Fibroblast of the aortic adventitia (primary cell): ENCODE data around the gene TDRD1. TPM values are rescaled to one million over a fixed set of nuclear protein-coding genes. Genes with fewer than 3 reads are reported as not detected.
"Not testable (repeated sequence)": the region's sequence is repeated elsewhere in the genome, so short reads cannot be mapped to it uniquely, and the experiment has no call there.

ENCODE experiments used
- DNase-seq: peaks from one replicate; pipeline ENCODE4 v3.0.0-alpha.2; 2010; ENCODE audit warnings: low read depth
- H3K4me3 ChIP-seq: 2 replicates; pipeline ENCODE4 v1.5.1; 2011; ENCODE audit warnings: low read depth, mild to moderate bottlenecking, control low read depth, low read length, moderate library complexity
- total RNA-seq: library from RNA; depleted of rRNA; stranded (reverse); fragments of >200 nt; gene quantifications from 2 replicates; pipeline ENCODE4 v1.2.3, GENCODE V29; 2012; ENCODE audit warnings: low replicate concordance
- TF ChIP-seq, protein P1 (sequence below): IDR thresholded peaks from 2 replicates; pipeline ENCODE4 v1.5.1; 2011; ENCODE audit warnings: mild to moderate bottlenecking, low read length, control low read depth, inconsistent platforms; ENCODE audit not compliant: insufficient read depth

Gene TDRD1, protein sequence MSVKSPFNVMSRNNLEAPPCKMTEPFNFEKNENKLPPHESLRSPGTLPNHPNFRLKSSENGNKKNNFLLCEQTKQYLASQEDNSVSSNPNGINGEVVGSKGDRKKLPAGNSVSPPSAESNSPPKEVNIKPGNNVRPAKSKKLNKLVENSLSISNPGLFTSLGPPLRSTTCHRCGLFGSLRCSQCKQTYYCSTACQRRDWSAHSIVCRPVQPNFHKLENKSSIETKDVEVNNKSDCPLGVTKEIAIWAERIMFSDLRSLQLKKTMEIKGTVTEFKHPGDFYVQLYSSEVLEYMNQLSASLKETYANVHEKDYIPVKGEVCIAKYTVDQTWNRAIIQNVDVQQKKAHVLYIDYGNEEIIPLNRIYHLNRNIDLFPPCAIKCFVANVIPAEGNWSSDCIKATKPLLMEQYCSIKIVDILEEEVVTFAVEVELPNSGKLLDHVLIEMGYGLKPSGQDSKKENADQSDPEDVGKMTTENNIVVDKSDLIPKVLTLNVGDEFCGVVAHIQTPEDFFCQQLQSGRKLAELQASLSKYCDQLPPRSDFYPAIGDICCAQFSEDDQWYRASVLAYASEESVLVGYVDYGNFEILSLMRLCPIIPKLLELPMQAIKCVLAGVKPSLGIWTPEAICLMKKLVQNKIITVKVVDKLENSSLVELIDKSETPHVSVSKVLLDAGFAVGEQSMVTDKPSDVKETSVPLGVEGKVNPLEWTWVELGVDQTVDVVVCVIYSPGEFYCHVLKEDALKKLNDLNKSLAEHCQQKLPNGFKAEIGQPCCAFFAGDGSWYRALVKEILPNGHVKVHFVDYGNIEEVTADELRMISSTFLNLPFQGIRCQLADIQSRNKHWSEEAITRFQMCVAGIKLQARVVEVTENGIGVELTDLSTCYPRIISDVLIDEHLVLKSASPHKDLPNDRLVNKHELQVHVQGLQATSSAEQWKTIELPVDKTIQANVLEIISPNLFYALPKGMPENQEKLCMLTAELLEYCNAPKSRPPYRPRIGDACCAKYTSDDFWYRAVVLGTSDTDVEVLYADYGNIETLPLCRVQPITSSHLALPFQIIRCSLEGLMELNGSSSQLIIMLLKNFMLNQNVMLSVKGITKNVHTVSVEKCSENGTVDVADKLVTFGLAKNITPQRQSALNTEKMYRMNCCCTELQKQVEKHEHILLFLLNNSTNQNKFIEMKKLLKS
- total RNA-seq: 0.25 and 0.45 TPM in 2 replicates

DNA sequence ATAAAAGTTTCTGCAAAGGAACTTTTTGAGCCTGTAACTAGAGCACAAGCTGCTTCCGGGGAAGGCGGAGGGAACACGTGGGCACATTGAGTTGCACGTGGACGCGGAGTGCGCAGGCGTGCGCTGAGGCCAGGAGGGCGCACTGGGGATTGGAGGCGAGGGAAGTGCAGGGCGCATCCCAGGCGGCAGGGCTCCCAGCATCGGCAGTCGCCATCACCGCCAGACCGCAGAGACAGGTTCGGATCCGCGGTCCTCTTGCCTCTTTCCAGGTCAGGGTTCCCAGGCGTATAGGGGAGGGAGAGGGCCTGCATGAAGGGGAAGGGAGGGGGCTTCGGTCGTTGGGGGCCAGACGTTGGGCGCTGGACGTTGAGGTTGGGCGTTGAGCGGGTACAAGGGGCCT, at the start of gene TDRD1:
Gene TDRD1, plus strand, starts transcription at position 206 of the 400 bp plus-strand sequence. CDS start 8,479 bp downstream, outside the sequence.
- no peak within 1 kb of the TSS for H3K4me3 ChIP-seq

DNA sequence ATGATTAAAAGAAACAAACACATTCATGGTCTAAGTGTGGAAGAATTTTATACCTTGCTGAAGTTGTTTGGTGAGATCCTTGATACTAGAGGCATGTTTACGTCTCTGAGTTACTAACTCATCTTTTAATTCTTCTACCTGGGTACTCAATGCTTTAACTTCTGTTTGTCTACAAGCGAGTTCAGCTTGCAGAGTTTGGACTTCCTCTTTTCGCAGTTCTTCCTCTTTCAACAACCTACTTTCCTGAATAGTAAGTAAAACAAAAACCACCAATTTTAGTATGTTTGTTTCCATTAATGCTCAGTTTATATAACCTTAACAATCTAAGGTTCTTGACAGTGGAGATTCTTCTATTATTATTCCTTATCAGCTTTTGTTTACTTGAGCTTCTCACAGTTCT, 48.1 kb upstream of the TDRD1 start:
- DNase-seq: no peak
- TF ChIP-seq, protein P1, sequence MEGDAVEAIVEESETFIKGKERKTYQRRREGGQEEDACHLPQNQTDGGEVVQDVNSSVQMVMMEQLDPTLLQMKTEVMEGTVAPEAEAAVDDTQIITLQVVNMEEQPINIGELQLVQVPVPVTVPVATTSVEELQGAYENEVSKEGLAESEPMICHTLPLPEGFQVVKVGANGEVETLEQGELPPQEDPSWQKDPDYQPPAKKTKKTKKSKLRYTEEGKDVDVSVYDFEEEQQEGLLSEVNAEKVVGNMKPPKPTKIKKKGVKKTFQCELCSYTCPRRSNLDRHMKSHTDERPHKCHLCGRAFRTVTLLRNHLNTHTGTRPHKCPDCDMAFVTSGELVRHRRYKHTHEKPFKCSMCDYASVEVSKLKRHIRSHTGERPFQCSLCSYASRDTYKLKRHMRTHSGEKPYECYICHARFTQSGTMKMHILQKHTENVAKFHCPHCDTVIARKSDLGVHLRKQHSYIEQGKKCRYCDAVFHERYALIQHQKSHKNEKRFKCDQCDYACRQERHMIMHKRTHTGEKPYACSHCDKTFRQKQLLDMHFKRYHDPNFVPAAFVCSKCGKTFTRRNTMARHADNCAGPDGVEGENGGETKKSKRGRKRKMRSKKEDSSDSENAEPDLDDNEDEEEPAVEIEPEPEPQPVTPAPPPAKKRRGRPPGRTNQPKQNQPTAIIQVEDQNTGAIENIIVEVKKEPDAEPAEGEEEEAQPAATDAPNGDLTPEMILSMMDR: no peak
- no peak overlapping the region for H3K4me3 ChIP-seq

More for the DNA sequence above, at the start of gene TDRD1:
- TF ChIP-seq, protein P1: no peak
- DNase-seq: no peak

DNA sequence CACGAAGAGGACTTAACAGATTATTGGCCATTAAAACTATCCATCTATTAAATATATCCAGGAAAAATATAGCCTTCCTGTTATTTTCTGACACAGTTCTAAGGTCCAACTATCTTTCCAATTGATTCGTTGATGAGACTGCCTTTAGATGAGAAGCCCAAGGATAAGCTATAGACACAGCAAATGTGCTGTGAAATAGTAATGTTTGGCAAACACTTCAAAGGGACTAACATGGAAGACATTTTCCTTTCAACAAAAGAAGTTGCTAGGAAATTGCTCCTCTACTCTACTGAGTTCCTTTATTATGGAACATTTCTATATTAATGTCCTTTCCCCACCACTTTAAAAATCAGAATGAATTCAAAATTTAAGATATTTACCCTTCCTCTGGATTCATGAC, 43.7 kb upstream of the TDRD1 start:
- TF ChIP-seq, protein P1: no peak
- DNase-seq: no peak
- no peak overlapping the region for H3K4me3 ChIP-seq

DNA sequence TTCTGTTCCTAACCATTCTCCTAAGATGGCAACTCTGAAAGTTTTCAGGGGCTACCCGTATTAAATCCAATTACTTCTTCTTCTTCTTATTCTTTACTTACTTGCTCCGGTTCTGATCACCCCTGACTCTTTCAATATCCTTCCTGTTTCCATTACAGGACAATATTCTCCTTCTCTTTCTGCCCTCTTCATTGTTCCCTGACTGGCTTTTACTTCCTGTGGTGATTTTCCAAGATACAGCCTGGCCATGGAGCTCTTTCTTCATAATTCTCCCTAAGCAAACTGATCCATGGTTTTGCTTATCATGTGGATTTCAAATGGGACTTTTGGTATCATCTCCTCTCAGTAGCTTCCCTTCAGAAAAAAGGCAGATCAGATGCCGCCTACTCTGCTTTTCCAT, 40.6 kb upstream of the TDRD1 start:
- H3K4me3 ChIP-seq: no peak overlapping the region
- TF ChIP-seq, protein P1: no peak
- no peak for DNase-seq

DNA sequence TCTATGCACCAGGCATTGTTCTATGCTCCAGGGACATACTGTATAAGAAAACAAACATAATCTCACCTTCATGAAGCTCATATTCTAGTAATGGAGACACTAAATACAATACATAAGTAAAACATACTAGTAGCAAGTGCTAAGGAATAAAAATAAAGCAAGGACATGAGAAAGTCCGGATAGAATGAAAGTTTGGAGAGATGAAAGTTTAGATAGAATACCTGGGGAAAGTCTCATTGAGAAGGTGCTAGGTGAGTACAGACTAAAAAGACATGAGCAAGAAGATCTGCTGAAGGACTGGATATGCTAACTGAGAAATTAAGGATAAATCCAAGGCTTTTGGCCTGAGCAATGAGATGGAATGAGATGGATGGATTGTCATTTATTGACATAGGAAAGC, 39.1 kb upstream of the TDRD1 start:
- TF ChIP-seq, protein P1: no peak
- no peak for DNase-seq
- no peak overlapping the region for H3K4me3 ChIP-seq

DNA sequence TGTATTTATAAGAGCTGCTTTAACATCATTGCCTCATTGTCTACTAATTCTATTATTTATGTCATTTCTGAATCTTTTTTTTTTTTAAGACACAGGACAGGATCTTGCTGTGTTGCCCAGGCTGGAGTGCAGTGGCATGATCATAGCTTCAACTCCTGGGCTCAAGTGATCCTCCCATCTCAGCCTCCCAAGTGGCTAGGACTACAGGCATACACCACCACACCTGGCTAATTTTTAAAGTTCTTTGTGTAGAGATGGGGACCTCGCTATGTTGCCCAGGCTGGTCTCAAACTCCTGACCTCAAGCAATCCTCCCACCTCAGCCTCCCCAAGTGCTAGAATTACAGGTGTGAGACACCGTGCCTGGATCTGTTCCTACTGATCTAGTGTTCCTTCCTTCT, 38.3 kb upstream of the TDRD1 start:
- not testable (repeated sequence) for DNase-seq, H3K4me3 ChIP-seq
